RWPE2 (cell line): Measurements from ENCODE around the gene ELL3.
A peak's percentile ranks its signal among the peaks of the same experiment; 100 is the strongest.

ENCODE experiments used
- ATAC-seq: fragments of 200-7000 bp; cut with Tn5 transposase; 3 replicates; pipeline ENCODE4 v1.9.1; 2021; ENCODE audit warnings: low read depth
- DNase-seq: peaks from one replicate; pipeline ENCODE4 v3.0.0-alpha.2; 2020; ENCODE audit warnings: low spot score
- H3K27ac ChIP-seq: fragments of 450-650 bp; 2 replicates; pipeline ENCODE4 v1.5.1; 2017; ENCODE audit warnings: mild to moderate bottlenecking; ENCODE audit not compliant: poor library complexity, severe bottlenecking
- H3K27me3 ChIP-seq: fragments of 250-450 bp; sonication (Bioruptor Pico); 2 replicates; pipeline ENCODE4 v1.5.1; 2021; ENCODE audit warnings: mild to moderate bottlenecking, moderate library complexity; ENCODE audit not compliant: insufficient read depth, poor library complexity, severe bottlenecking
- H3K36me3 ChIP-seq: fragments of 250-450 bp; sonication (Bioruptor Pico); 2 replicates; pipeline ENCODE4 v1.5.1; 2020; ENCODE audit warnings: low read depth, mild to moderate bottlenecking, moderate library complexity
- H3K4me1 ChIP-seq: fragments of 250-450 bp; sonication (Bioruptor Pico); 2 replicates; pipeline ENCODE4 v1.5.1; 2021; ENCODE audit warnings: mild to moderate bottlenecking, moderate library complexity; ENCODE audit not compliant: insufficient read depth, poor library complexity, severe bottlenecking
- H3K4me3 ChIP-seq: fragments of 250-450 bp; sonication (Bioruptor Pico); 2 replicates; pipeline ENCODE4 v1.5.1; 2021; ENCODE audit warnings: mild to moderate bottlenecking, moderate library complexity; ENCODE audit not compliant: severe bottlenecking
- H3K9me3 ChIP-seq: fragments of 250-450 bp; sonication (Bioruptor Pico); 2 replicates; pipeline ENCODE4 v1.5.1; 2021; ENCODE audit warnings: mild to moderate bottlenecking, moderate library complexity; ENCODE audit not compliant: severe bottlenecking
- CTCF ChIP-seq: fragments of 450-650 bp; IDR thresholded peaks from one replicate; pipeline ENCODE4 v1.5.1; 2017; ENCODE audit warnings: mild to moderate bottlenecking, moderate library complexity; ENCODE audit not compliant: poor library complexity, severe bottlenecking

The ELL3 gene

GRCh38 chr15:43799209-43799944 lies 22.6 kb upstream of the ELL3 start:
- no peak for DNase-seq
- Histone ChIP-seq H3K36me3 (peaks cover 78% of the 10 kb centered on the region), H3K27ac (peak overlapping the region; percentile 63), H3K4me3 (no peak overlapping the region), H3K27me3 (no peaks in the 10 kb centered on the region), H3K4me1 (peaks cover 12% of the 10 kb centered on the region), H3K9me3 (no peaks in the 10 kb centered on the region)
- ATAC-seq: no peak
- TF ChIP-seq CTCF: no peak

GRCh38 chr15:43796566-43796965 lies 19.8 kb upstream of the ELL3 start:
- no peak for ATAC-seq
- H3K27me3 ChIP-seq: no peaks in the 10 kb centered on the region
- peaks cover 71% of the 10 kb centered on the region for H3K36me3 ChIP-seq
- no peak overlapping the region for H3K4me3 ChIP-seq
- no peaks in the 10 kb centered on the region for H3K9me3 ChIP-seq
- no peak for TF ChIP-seq CTCF
- DNase-seq: no peak
- H3K27ac ChIP-seq: no peak overlapping the region
- peaks cover 10% of the 10 kb centered on the region for H3K4me1 ChIP-seq

GRCh38 chr15:43795997-43796396 lies 19.2 kb upstream of the ELL3 start:
- ATAC-seq (no peak), DNase-seq (no peak)
- H3K4me1 ChIP-seq: peaks cover 5% of the 10 kb centered on the region
- no peak overlapping the region for H3K27ac ChIP-seq
- no peaks in the 10 kb centered on the region for H3K27me3 ChIP-seq
- H3K4me3 ChIP-seq: no peak overlapping the region
- no peak for TF ChIP-seq CTCF
- no peaks in the 10 kb centered on the region for H3K9me3 ChIP-seq
- peaks cover 65% of the 10 kb centered on the region for H3K36me3 ChIP-seq

GRCh38 chr15:43795197-43795596 lies 18.4 kb upstream of the ELL3 start:
- ATAC-seq: no peak
- H3K4me3 ChIP-seq: no peak overlapping the region
- H3K36me3 ChIP-seq: peaks cover 61% of the 10 kb centered on the region
- no peaks in the 10 kb centered on the region for H3K9me3 ChIP-seq
- peaks cover 5% of the 10 kb centered on the region for H3K4me1 ChIP-seq
- H3K27ac ChIP-seq: no peak overlapping the region
- DNase-seq: no peak
- H3K27me3 ChIP-seq: no peaks in the 10 kb centered on the region
- no peak for TF ChIP-seq CTCF
